PC-9 (cell line): ENCODE data around the gene FBXW10.
"Not testable (repeated sequence)": the region's sequence is repeated elsewhere in the genome, so short reads cannot be mapped to it uniquely, and the experiment has no call there.

Source experiments
- EZH2 ChIP-seq: fragments of 200-600 bp; sonication (generic); IDR thresholded peaks from 2 replicates; pipeline ENCODE4 v1.8.0; 2017; ENCODE audit warnings: antibody characterized with exemption, low read depth
- TF ChIP-seq, protein P1 (sequence below): fragments of 200-600 bp; sonication (generic); conservative IDR thresholded peaks from 2 replicates; pipeline ENCODE4 v1.6.1; 2017; ENCODE audit warnings: mixed run types, antibody characterized with exemption, mild to moderate bottlenecking, moderate library complexity

DNA sequence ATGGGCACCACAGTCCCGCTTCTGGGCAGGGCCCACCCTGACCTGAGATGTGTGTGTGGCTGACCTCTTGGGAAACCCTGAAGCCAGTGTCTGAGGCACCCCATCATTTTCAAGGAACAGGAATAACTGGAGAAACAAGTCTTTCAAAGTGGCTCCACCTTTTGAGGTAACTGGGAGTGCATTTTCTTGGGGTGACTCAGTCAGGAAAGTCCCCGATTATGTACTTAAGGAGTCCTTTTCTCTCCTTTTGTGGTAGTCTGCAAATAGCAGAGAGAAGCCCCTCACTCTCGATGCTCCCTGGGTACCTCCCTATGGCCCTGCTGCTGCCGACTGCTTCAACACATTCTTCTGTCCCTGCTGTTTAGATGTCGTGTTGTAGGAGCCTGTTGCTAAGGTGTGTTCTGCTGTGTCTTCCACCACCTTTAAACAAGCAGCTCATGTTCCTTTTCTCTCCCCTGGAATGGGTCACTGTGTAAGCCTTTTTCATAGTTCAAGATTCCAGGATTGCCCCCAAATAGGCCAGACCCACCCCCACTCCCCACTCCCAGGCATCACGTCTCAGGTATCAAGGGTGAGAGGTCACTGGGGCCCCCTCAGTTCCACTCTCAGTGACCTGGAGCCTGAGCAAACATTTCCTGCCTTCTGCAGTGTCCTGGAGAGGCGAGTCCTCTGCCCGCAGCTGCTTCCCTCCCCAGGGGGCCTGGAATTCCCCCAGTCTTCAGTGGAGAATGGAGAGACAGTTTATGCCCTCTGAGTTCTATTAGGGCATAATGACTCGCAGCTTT is 25.0 kb upstream of the FBXW10 start:
- TF ChIP-seq, protein P1, sequence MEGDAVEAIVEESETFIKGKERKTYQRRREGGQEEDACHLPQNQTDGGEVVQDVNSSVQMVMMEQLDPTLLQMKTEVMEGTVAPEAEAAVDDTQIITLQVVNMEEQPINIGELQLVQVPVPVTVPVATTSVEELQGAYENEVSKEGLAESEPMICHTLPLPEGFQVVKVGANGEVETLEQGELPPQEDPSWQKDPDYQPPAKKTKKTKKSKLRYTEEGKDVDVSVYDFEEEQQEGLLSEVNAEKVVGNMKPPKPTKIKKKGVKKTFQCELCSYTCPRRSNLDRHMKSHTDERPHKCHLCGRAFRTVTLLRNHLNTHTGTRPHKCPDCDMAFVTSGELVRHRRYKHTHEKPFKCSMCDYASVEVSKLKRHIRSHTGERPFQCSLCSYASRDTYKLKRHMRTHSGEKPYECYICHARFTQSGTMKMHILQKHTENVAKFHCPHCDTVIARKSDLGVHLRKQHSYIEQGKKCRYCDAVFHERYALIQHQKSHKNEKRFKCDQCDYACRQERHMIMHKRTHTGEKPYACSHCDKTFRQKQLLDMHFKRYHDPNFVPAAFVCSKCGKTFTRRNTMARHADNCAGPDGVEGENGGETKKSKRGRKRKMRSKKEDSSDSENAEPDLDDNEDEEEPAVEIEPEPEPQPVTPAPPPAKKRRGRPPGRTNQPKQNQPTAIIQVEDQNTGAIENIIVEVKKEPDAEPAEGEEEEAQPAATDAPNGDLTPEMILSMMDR = not testable (repeated sequence)
- TF ChIP-seq EZH2 = not testable (repeated sequence)
